Measurements from ENCODE around the gene LEMD2.

The LEMD2 gene

DNA sequence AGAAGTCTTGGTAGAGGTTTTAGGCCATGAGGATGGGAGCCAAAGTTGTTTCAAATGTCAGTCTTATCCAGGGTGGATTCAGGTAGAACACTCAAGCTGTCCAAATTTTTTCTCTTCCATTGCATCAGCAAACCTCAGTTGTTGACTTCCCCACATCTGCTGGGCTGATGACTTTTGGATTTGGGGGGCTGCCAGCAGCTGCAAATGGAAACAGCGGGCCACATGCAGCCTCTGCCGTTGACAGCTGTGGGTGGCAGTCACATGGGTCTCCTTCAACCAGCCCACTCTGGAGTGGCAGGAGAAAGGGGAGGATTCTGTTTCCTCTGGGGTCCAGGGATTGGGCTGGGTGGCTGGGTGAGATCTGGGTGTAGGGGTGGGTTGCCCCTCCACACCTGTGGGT lies 20.7 kb upstream of the LEMD2 start:
- H3K4me3 ChIP-seq (ENCODE audit: low read depth, low read length): no peak overlapping the region
- no peak for DNase-seq (ENCODE audit: low read depth)
- TF ChIP-seq, protein P1, sequence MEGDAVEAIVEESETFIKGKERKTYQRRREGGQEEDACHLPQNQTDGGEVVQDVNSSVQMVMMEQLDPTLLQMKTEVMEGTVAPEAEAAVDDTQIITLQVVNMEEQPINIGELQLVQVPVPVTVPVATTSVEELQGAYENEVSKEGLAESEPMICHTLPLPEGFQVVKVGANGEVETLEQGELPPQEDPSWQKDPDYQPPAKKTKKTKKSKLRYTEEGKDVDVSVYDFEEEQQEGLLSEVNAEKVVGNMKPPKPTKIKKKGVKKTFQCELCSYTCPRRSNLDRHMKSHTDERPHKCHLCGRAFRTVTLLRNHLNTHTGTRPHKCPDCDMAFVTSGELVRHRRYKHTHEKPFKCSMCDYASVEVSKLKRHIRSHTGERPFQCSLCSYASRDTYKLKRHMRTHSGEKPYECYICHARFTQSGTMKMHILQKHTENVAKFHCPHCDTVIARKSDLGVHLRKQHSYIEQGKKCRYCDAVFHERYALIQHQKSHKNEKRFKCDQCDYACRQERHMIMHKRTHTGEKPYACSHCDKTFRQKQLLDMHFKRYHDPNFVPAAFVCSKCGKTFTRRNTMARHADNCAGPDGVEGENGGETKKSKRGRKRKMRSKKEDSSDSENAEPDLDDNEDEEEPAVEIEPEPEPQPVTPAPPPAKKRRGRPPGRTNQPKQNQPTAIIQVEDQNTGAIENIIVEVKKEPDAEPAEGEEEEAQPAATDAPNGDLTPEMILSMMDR (IDR thresholded peaks at IDR 0.05; ENCODE audit: control insufficient read depth, extremely low read depth, insufficient read depth): no peak

DNA sequence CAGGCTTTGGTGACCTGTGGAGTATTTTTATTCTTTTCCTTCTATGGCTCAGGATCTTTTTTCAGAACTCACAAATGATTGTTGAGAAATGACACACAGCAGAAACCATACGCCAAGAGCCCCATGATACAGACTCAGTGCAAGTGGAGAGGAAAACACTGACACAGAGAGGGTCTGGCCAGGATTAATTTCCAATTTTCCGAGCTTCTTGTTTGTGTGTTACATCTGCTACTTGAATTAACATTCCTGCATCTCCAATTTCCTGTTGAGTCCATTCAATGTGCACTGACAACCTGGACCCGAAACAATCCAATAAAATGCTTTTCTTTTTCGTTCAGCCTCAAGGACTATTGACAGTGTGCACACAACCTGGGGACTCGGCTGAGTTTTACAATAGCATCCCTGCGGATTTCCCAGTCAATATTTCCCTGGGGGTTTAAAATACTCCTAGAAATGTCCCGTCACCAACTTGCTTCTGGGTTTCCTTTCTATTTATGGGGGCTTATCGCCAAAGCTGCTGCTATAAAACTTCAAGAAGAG lies 19.8 kb upstream of the LEMD2 start:
- DNase-seq (ENCODE audit: low read depth): no peak
- H3K4me3 ChIP-seq (ENCODE audit: low read depth, low read length): no peak overlapping the region
- TF ChIP-seq, protein P1 (IDR thresholded peaks at IDR 0.05; ENCODE audit: control insufficient read depth, extremely low read depth, insufficient read depth): no peak

DNA sequence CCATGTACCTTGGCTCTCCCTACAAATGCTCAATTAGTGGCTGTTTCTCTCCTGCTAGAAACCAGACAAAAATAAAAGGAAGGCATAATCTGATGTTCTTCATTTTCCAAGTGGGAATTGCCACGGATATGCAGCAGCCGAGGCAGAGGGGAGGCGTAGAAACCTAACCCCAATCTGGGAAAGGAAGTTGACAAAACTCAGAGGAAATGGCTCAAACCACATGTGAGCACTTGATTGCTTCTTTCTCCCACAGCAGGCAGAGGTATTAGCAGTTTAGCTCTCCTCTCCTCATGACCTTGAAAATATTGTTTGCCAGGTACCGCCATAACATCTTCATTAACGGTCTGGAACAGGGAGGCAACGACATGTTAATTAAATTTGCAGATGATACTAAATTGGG lies 18.7 kb upstream of the LEMD2 start:
- TF ChIP-seq, protein P1 (IDR thresholded peaks at IDR 0.05; ENCODE audit: control insufficient read depth, extremely low read depth, insufficient read depth): no peak
- no peak overlapping the region for H3K4me3 ChIP-seq (ENCODE audit: low read depth, low read length)
- no peak for DNase-seq (ENCODE audit: low read depth)

DNA sequence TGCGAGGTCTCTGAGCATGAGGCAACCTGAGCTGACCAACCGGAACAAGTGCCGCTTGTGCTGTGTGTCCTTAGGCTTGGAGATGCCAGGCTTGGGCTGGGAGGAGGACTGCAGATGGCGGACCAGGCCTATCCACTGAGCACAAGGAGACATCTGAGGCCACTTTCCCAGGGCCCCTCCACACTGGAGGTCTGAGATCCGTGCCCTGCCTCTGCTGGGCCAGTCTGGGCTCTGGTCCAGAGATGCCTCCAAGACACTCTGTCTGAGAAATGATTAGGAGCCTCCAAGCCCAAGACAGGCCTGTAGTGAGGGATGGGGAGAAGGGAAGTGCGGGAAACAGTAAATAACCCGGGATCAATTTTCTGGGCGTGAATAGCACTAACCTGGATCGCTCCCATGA lies 17.9 kb upstream of the LEMD2 start:
- DNase-seq (ENCODE audit: low read depth): no peak
- no peak overlapping the region for H3K4me3 ChIP-seq (ENCODE audit: low read depth, low read length)
- TF ChIP-seq, protein P1 (IDR thresholded peaks at IDR 0.05; ENCODE audit: control insufficient read depth, extremely low read depth, insufficient read depth): no peak

DNA sequence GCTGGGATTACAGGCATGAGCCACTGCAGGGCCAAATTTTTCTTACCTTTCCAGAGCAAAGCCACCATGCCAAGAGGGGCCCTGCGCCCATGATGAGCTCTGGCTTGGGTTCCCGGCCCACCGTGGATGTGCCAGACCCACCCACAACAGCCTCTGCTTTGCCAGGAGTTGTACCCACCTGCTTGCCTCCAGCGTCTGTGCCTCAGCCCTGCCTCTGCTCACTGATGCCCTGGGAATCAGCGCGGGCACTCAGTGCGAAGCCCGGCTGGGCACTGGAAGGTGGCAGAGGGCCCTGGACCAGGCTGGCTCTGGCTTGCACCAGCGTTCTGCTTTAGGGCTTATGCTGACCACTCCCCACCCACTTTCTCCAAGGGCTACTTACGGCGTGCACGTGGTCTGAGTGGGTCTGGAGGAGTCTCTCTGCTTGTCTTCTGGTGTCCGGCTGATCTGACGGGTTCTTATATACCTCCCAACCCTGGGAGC lies 14.7 kb upstream of the LEMD2 start, which contains the start of gene MLN:
MLN (minus strand) TSS at position 433 of the 483 bp plus-strand sequence. CDS start 2,840 bp downstream, outside the sequence.
- TF ChIP-seq, protein P1 (IDR thresholded peaks at IDR 0.05; ENCODE audit: control insufficient read depth, extremely low read depth, insufficient read depth): no peak
- H3K4me3 ChIP-seq (ENCODE audit: low read depth, low read length): no peak within 1 kb of the TSS
- no peak for DNase-seq (ENCODE audit: low read depth)

DNA sequence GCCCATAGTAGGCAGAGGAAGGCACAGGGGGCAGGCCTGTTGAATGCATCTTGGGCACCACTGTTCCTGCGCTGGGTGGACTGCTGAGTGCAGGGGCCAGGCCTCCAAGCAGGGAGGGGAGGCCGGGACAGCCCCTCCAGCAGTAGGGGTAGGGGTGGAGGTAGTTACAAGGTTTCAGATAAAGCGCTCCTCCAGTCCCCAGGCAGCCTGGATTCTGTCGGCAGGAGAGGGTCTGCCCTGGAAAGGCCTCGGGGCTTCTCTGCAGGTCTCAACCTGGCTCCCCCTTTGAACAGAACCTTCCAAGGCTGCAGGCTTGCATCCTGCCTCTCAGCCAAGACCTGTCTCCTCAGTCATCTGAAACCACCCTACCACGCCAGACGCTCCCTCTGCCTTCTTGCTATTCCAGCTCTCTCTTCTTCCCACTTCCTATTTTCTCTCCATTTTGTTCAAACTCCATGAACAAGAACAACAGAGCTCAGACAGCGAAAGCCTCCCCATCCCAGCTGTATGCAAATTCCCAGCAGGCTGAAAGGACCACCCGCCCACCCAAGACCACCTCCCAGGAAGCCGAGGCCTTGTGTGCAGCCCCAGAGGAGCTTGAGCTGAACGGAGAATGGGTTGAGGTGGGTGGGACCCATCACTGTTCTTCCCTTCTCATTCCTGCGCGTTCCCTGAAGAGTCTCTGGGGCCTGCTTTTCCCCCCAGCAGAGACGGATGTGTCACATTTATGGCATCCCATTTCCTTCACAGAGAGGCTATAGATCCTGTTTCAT lies 13.4 kb upstream of the LEMD2 start:
- DNase-seq (ENCODE audit: low read depth): no peak
- no peak overlapping the region for H3K4me3 ChIP-seq (ENCODE audit: low read depth, low read length)
- TF ChIP-seq, protein P1 (IDR thresholded peaks at IDR 0.05; ENCODE audit: control insufficient read depth, extremely low read depth, insufficient read depth): no peak

Data from LNCaP clone FGC (cell line).